ENCODE data around the gene TMEM131. TPM values are rescaled to one million over a fixed set of nuclear protein-coding genes. Genes with fewer than 3 reads are reported as not detected.

Gene TMEM131
- total RNA-seq, 1 donor = 43.6 TPM

DNA sequence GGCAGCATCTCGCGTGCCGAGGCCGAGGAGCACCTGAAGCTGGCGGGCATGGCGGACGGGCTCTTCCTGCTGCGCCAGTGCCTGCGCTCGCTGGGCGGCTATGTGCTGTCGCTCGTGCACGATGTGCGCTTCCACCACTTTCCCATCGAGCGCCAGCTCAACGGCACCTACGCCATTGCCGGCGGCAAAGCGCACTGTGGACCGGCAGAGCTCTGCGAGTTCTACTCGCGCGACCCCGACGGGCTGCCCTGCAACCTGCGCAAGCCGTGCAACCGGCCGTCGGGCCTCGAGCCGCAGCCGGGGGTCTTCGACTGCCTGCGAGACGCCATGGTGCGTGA is 271.7 kb downstream of the TMEM131 start:
- no peak overlapping the region for H3K4me3 ChIP-seq (ENCODE audit: low read depth, low read length)
- TF ChIP-seq CTCF (IDR thresholded peaks at IDR 0.05; ENCODE audit: insufficient read depth, low read depth, low read length) = no peak
- no peak for DNase-seq (ENCODE audit: low read depth)

DNA sequence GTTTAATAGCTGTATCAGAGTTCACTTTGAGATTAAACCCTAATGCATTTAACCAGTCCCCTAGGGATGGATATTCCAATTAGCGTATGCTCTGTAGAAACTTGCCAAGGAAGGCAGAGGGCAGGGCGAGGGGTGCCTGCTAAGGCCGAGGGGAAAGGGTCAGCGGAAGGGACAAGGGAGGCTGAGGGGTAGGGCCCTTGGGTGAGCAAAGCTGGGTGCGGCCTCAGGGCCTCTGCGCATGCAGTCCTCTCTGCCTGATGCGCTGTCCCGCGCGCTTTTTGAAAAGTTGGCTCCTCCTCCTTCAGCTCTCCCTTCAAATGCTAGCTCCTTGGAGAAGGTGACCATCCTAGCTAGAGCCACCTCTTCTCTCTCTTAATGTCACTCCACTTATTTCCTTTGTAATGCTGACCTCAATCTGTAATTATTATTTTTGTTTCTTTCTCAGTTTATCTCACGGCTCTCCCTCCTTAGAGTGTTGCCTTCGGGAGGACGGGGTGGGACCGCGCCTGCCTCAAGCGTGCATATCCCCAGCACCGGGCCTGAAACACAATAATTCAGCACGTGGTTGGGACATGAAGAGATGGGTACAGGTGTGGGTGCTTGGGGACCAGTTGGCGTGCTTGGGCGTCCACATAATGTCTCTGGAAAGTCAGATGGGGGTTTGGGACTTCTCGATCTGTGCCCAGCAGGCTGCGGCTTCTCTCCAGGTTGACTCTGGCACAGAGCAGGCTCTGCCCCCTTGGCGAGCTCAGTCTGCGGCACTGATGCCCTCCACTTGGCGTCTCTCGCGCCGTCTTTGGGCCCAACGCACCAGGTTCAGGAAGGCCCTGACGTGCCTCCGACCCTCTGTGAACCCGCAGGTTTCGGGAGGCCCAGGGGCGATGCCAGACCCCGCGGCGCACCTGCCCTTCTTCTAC is 272.3 kb downstream of the TMEM131 start:
- H3K4me3 ChIP-seq (ENCODE audit: low read depth, low read length) = no peak overlapping the region
- TF ChIP-seq CTCF (IDR thresholded peaks at IDR 0.05; ENCODE audit: insufficient read depth, low read depth, low read length) = no peak
- DNase-seq (ENCODE audit: low read depth) = no peak

DNA sequence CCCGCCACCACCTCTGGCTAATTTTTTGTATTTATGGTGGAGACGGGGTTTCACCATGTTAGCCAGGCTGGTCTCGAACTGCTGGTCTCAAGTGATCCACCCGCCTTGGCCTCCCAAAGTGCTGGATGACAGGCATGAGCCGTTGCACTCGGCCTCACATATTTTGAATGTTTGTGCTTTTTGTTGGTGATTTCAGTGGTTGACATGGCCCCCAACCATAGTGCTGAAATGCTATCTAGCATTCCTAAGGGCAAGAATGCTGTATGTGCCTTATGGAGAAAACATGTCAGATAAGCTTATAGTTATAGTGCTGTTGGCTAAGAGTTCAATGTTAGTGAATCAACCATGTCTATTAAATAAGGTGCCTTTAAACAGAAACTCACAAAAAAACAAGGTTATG is 273.5 kb downstream of the TMEM131 start:
- no peak for DNase-seq (ENCODE audit: low read depth)
- TF ChIP-seq CTCF (IDR thresholded peaks at IDR 0.05; ENCODE audit: insufficient read depth, low read depth, low read length) = no peak
- no peak overlapping the region for H3K4me3 ChIP-seq (ENCODE audit: low read depth, low read length)

DNA sequence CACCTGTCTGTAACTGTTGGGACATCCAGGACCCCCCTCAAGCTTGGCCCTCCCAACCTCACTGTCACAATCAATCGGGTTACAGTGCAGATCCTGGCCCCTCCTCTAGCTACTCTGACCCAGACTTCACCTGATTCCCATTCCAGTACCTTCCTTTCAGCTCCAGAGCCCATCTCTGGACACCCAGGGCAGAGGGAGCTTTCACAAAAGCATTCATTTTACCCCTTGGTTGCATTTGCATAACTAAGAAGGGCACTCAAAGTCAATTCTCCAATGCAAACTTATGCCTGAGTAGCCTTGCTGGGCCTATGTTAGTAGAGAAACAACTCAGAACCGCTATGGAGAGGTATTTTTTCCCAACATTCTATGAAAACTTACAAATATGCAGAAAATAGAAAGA is 275.0 kb downstream of the TMEM131 start:
- H3K4me3 ChIP-seq (ENCODE audit: low read depth, low read length) = no peak overlapping the region
- DNase-seq (ENCODE audit: low read depth) = no peak
- no peak for TF ChIP-seq CTCF (IDR thresholded peaks at IDR 0.05; ENCODE audit: insufficient read depth, low read depth, low read length)

GRCh38 chr2:97719362-97720155 is 276.2 kb downstream of the TMEM131 start:
- no peak overlapping the region for H3K4me3 ChIP-seq (ENCODE audit: low read depth, low read length)

GRCh38 chr2:97718942-97719341 is 276.8 kb downstream of the TMEM131 start:
- H3K4me3 ChIP-seq (ENCODE audit: low read depth, low read length) = no peak overlapping the region
- TF ChIP-seq CTCF (IDR thresholded peaks at IDR 0.05; ENCODE audit: insufficient read depth, low read depth, low read length) = no peak
- no peak for DNase-seq (ENCODE audit: low read depth)

More at GRCh38 chr2:97719362-97720155, 276.2 kb downstream of the TMEM131 start:
- no peak for TF ChIP-seq CTCF (IDR thresholded peaks at IDR 0.05; ENCODE audit: insufficient read depth, low read depth, low read length)
- no peak for DNase-seq (ENCODE audit: low read depth)

Data from fibroblast of villous mesenchyme (primary cell).